ENCODE data around the gene TMPRSS5.

Gene TMPRSS5

GRCh38 chr11:113670149-113670830 lies 35.8 kb downstream of the TMPRSS5 start:
- no peak for TF ChIP-seq CTCF (IDR thresholded peaks at IDR 0.05; ENCODE audit: low read depth, low read length, missing control alignments)
- no peak overlapping the region for H3K4me3 ChIP-seq (replicated peaks; ENCODE audit: low read depth, low read length)
- no peak for DNase-seq (ENCODE audit: extremely low read depth, low read depth)

DNA sequence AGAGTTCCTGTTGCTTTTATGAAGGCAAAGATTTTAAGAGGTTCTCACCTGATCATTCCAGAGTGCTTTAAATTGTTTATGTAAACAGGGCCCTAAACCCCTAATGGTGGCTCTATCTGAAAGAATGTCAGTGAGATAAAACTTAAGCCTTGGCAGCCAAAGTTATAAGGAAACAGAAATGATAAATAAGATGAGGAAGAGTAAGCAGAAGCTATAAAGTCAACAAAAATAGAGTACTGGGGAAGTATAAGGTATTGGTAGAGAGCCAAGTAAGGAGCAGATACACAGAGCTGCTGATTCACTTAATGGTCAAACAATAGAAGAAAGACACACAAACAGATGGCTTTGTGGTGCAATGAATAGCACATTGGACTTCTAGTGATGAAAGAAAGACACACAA lies 37.9 kb downstream of the TMPRSS5 start:
- no peak overlapping the region for H3K4me3 ChIP-seq (replicated peaks; ENCODE audit: low read depth, low read length)
- DNase-seq (ENCODE audit: extremely low read depth, low read depth): no peak
- no peak for TF ChIP-seq CTCF (IDR thresholded peaks at IDR 0.05; ENCODE audit: low read depth, low read length, missing control alignments)

- H3K4me3 ChIP-seq (replicated peaks; ENCODE audit: low read depth, low read length): no peak overlapping the region
- no peak for TF ChIP-seq CTCF (IDR thresholded peaks at IDR 0.05; ENCODE audit: low read depth, low read length, missing control alignments)
- no peak for DNase-seq (ENCODE audit: extremely low read depth, low read depth)
Observed at GRCh38 chr11:113667801-113668200, 38.3 kb downstream of the TMPRSS5 start.

DNA sequence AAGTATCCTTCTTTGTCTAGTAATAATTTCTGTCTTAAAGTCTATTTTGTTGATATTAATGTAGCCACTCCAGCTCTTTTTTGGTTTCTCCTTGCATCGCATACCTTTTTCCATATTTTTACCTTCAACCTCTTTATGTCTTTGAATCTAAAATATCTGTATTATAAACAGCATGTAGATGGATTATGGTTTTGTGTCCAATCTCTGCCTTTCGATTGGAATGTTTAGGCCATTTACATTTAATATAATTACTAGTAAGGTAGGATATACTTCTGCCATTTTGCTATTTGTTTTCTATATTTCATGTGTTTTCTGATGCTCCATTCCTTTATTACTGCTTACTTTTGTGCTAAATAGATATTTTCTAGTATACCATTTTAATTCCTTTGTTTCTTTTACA lies 39.5 kb downstream of the TMPRSS5 start:
- TF ChIP-seq CTCF (IDR thresholded peaks at IDR 0.05; ENCODE audit: low read depth, low read length, missing control alignments): no peak
- no peak for DNase-seq (ENCODE audit: extremely low read depth, low read depth)
- no peak overlapping the region for H3K4me3 ChIP-seq (replicated peaks; ENCODE audit: low read depth, low read length)

- no peak overlapping the region for H3K4me3 ChIP-seq (replicated peaks; ENCODE audit: low read depth, low read length)
- DNase-seq (ENCODE audit: extremely low read depth, low read depth): no peak
- TF ChIP-seq CTCF (IDR thresholded peaks at IDR 0.05; ENCODE audit: low read depth, low read length, missing control alignments): no peak
Observed at GRCh38 chr11:113664981-113665710, 41.0 kb downstream of the TMPRSS5 start.

- no peak for TF ChIP-seq CTCF (IDR thresholded peaks at IDR 0.05; ENCODE audit: low read depth, low read length, missing control alignments)
- peak; percentile 40 for DNase-seq (ENCODE audit: extremely low read depth, low read depth)
- H3K4me3 ChIP-seq (replicated peaks; ENCODE audit: low read depth, low read length): no peak overlapping the region
Observed at GRCh38 chr11:113664069-113664980, 41.8 kb downstream of the TMPRSS5 start.
